Stimulated activated CD8-positive, alpha-beta memory T cell treated with anti-CD3 and anti-CD28 coated beads, Interleukin-15, amount 100 ng/mL, for 4 hours (primary cell): Measurements from ENCODE around the gene MEIS1.

Source experiments
- DNase-seq, 2 donors: peaks; one replicate each; pipeline ENCODE4 v3.0.0-alpha.2; 2020; ENCODE audit warnings: low read depth in 2 of 2

MEIS1 gene

DNA sequence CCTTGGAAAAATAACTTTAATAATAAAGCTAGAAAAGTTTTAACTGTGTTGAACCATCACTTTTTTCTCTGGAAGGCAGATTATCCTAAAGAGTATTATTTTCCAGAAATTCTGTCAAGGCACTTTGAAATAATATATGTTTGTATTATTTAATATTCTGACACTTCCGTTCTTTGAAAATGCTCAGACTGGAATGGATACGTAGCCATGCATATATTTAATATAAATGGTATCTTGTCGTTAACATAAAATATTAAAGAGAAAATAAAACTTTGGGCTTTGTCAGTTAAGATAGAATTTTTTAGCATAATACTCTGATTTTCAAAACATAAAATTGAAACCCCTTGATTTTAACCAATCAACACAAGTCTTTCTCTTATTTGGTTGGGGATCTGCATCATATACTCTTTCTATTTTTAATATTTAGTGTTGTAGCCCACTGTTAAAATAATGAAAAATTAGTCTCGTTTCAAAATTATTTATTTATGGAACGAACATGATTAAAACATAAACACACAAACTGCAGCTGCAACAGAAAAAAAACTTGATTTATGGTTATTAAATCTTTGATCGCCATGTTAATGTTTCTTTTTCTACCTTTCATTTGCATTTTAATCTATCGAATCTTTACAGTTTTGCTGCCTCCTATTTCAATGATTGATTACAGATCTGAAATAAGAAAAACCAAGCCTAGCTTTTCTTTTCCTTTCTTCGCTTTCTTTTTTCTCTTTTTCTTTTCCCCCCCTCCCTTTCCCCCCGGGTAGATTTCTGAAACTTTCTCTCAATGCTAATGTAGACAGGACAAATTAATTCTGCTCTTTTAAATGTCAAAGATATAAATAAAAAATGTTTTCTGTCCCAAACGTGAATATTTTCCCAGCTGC, 145.5 kb downstream of the MEIS1 start:
- DNase-seq, result no peak

DNA sequence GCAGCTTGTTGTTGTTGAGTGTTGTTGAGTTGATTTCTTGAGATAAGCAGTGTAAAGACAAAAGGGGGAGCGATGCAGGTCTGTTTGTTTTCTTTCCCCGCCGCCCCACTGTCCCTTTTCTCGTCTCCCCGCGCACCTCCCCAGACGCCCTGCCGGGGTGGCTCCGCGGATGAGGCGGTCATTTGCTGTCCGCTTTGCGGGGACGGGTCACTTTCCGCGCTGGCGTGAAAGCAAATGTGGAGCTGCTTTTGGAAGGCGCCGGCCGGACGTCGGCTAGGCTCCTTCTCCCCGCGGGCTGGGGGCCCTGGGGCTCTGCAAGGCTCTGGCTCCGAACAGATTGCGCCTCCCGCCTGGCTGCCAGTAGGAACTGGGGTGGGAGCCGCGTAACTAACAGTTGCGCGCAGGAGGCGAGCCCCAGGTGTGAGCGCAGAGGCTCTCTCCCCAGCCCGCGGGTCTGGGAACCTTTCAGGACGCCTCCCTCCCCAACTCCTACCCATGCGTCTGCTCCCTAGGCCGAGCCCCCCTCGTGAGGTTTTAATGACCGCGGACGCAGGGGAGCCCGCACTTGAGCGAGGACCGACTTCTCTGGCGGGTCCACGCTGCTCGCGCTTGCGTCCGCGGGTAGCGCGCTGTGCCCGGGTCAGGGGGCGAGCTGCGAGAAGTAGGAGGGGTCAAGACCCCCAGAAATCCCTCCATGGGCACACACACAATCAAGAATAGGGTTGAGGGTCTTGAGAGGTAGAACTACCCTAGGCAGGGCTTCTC, 146.6 kb downstream of the MEIS1 start:
- no peak for DNase-seq

DNA sequence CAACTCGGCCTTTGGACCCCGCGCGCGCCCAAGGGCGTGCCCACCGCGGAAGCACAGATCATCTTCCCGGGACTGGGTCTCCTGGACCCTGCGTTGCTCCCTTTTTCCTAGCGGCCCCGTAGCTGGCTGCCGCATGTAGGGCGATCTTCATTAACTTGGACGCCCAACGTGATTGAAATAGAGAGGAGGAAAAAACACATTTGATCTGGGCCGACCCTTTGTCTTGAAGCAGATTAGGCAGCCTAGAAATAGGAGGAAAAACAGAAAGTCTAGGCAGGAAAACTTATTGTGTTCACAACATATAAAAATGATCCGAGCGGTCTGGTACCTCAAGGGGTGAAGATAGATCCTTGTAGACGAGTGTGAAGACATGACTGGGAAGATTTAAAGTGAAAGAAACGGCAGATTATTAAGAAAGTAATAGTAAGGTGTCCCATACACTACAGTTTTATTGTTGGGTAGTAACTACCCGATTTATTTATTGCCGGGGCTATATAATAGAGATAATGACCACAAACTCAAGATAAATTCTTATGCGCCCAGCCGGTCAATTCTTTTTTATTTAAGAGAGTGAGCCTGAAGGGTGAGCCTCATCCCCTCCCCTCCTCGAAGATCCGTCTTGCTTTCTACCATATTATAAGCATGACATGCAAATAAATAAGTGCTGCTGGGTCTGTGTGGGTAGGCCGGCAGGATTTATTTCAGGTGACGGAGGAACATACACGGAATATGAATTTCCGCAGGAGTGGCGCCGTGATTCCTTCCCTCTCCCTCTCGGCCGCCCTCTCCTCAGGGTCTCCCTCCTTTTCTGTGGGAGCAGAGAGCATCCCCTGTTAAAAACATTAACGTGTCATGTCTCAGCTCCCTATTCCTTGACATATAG, 147.4 kb downstream of the MEIS1 start:
- DNase-seq, result no peak

DNA sequence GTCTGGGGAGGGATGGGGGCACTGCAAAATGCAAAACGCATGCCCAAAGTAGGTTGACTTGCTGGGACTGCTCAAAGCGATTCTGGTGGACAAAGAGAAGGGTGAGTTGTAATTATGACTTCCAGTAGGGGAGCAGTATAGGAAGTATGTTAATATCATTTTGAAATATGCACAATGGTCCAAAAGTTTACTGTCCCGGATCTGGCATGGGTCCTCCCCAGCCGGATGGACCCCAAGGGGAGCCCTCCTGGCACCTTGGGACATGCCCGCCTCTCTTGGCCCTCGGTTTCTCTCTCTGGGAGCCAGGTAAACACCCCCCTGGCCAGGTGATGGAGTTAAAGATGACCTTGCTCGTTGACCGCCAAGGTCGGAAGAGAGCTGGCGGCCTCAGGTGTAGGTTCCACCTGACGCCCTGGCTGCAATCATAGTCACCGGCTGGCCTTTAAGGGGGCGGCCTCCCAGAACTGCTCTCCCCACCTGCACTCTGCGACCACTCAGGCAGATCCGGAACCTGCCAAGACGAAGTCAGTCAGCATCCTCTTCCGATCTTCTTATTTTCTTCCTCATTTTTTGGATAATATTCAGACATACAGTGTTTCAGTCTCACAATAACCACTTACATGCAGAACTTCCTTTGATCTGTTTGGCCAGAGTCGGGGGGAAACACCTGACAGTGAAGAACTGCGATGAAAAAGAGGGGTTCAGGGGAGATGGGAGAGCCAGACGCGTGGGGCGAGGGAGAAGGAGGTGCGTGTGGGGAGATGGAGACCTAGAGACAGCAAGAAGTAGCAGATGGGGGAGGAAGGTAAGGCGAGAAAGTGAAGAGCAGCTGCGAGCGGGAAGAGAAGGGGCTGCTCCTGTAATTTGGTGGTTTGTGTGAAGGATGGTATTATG, 148.3 kb downstream of the MEIS1 start:
- no peak for DNase-seq

DNA sequence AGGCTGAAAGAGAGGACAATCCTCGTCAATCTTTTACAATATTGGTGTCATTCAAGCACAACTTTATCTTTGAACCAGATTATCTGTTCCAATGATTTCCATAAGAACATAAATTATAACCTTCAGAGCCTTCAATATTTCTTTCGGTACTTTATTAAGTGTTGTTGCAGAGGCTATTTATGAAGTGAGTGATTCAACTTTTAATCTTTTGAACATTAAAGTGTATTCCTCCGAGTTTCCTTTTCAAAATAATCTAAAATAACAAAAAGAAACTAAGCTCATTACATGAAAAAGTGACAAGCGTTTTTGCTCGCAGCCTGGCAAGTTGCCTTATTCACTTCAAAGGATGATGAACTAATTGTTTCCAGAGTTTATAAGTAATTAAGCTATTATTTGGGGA, 149.0 kb downstream of the MEIS1 start:
- DNase-seq, result no peak

DNA sequence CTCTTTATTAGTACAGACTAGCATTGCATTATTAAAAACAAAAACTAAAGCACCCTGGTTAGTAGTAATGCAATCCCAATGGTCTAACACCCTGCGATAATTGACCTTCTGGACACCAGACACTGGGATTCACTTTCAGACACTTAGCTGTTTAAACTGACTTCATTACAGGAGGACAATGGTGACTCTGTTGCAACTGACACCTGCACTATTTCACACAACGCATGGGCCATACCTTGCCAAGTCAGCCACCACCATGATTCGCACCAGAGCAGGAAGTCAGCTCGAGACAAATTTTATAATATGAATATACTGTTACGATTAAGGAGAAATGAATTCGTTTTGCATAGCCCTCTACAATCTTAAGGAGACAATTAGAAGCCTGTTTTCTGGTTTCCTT, 150.7 kb downstream of the MEIS1 start:
- no peak for DNase-seq

DNA sequence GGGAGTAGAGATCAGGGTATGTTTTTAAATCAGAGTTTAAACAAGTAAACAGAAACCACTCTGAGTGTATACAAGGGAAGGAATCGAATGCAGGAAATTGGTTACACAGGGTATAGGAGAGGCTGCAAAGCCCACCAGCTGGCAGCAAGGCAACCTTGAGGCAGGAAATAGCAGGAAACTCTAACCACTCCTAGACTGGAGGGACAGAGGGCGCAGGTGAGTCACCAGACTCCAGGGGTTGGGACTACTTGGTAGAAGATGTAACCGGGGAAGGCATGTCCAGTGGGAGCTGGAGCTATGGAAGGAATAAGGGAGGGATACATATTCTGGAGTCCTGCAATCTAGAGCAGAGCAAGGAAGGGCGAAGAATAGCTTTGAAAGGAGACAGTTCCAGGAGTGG, 152.3 kb downstream of the MEIS1 start:
- no peak for DNase-seq

DNA sequence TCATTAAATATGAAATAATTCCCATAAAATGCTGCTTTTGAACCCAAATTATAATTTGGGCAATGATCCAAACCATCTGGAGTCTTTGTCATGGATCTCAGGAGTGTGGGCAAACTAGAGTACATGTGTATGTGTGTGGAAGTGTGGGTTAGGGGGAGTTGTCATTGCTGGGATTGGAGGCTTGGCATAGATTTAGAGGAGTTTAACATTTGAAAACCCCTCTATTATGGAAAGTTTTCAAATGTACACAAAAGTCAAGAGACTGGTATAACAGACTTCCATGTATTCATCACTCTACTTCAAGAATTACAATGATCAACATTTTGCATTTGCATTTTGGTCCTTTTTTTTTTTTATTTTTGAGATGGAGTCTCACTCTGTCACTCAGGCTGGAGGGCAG, 159.1 kb downstream of the MEIS1 start:
- no peak for DNase-seq

DNA sequence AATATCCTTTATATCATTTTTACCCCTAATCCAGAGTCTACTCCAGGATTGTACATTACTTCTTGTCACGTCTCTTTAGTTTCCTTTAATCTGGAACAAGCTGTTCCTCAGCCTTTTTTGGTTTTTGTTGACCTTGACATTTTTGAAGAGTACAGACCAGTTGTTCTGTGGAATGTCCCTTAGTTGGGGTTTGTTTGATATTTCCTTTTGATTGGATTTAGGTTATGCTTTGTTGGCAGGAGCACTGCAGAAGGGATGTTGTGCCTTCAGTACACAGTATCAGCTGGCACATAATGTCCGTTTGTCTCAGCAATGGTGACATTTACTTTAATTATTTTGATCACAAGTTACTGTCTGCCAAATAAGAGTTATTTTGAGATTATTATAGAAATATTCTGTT, 160.6 kb downstream of the MEIS1 start:
- DNase-seq, result no peak

DNA sequence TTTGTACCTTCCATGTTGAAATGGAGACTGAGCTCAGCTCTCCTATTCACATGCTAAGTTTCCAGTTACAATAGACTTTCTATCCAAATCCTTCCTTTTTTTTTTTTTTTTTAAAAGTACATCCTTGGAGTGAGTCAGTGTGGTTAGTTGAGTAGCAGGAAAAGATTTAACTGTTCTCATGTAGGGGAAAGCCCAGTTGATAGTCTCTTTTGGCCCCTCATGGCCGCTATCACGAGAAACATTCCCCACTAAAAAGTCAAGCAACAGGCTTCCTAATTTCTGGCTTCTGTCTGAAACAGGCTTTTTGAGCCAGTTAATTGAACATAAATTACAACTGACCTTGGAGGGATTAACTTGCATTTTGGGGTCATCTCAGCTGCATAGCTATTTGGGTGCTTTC, 161.3 kb downstream of the MEIS1 start:
- DNase-seq, result no peak

DNA sequence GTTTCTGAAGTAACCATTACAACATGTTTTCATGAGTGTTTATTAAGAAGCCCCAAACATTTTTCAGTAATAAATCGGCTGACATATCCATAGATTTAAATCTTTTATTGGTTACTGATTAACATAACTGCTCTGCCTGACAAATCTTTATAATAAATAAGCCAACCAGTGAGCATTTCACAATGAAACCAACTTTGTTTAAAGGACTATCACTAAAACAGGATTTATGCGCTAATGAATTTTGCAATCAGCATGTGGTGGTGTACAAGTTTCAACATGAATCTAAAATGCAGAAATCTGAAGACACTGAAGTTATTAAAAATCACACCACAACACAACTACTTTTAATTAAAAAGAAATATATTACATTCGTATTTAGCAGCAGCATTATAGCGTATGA, 166.7 kb downstream of the MEIS1 start:
- DNase-seq, result no peak

DNA sequence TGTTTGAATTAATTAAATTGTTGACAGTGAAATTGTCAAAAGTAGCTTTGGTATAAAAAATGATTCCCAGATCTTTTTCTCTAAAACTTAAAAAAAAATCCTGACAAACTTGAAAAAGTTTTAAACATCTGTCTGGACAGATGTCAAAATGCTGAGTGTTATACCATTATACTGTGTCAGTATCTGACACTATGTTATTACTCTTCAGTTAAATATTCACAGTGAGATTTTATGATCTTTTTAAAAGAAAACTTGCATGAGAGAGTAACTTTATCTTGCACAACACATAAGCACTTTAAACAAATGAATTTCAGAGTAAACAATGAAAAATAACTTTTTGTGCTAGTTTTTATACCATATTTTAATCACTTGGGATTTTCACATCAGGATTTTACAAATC, 167.4 kb downstream of the MEIS1 start:
- DNase-seq, result no peak

DNA sequence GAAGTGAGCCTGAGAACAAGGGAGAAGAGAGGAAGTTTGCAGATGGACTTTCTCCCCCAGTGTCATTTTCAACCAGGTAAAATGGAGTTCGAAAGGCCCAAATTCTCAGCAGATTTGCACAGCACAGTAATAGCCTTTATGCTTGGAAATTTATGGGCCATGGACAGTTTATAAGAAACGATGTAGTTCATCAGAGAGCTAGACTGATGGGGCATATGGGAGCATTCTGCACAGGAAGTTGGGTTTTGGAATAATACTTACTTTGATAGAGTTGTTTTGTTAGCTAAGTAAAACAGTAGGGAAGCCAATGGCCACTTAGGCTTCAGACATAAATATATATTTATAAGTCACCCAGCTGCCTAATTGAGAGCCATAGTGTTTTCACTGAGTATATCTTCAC, 169.4 kb downstream of the MEIS1 start:
- no peak for DNase-seq

DNA sequence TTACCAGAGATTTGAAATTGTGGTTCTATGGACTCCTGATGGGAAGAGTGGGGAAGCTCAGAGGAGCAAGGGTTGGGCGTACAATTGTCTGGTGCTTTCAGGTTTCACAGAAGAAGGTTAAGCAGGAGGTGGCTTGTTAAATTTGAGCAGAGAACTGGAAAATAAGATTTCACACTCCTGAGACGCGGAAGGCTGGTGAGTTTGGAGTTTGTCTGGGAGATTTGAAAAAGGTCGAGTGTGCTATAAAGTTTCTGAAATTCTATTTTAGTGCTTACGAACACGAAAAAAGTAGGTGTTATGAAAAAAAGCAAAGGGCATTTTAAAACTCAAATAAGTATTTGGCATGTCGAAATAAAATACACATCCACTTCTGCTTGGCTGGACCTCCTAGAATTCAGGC, 170.1 kb downstream of the MEIS1 start:
- no peak for DNase-seq

DNA sequence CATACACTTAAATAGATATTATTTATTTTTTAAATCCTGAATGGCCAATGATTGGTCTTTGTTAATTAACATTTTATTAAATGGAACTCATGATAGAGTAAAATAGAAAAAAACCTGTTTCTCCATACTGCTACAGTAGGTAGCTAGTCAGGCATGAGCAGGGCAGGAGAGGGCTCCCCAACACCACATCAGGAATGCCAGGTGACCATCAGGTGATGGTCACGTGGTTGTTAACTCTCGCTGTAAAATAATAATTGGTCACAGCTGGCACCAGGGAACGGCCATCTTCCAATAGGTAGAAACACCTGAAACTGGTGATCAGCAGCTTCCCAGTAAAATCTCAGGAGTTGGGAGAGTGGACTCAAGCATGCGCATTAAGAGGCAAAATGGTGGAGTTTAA, 172.2 kb downstream of the MEIS1 start:
- no peak for DNase-seq
